Liver (tissue), 3 donors: ENCODE measurements around the gene CLOCK.

Experiments used
- EGR1 ChIP-seq, 2 donors: IDR thresholded peaks; 2 replicates each; pipeline ENCODE4 v1.6.1; 2016 to 2018; ENCODE audit warnings: antibody characterized with exemption in 2 of 2, low read depth in 2 of 2
- FOXA1 ChIP-seq: IDR thresholded peaks from 2 replicates; pipeline ENCODE4 v1.6.1; 2016; ENCODE audit warnings: antibody characterized with exemption
- FOXA2 ChIP-seq: IDR thresholded peaks from 2 replicates; pipeline ENCODE4 v1.6.1; 2016; ENCODE audit warnings: antibody characterized with exemption
- GABPA ChIP-seq, 2 donors: IDR thresholded peaks in 1 of 2; conservative IDR thresholded peaks in 1 of 2; 2 replicates each; pipeline ENCODE4 v1.6.1; 2016; ENCODE audit warnings: antibody characterized with exemption in 2 of 2, mild to moderate bottlenecking in 1 of 2, moderate library complexity in 1 of 2
- MAX ChIP-seq: IDR thresholded peaks from 2 replicates; pipeline ENCODE4 v1.6.1; 2016; ENCODE audit warnings: antibody characterized with exemption
- RAD21 ChIP-seq, 2 donors: IDR thresholded peaks; 2 replicates each; pipeline ENCODE4 v1.6.1; 2016; ENCODE audit warnings: antibody characterized with exemption in 2 of 2, mild to moderate bottlenecking in 2 of 2
- REST ChIP-seq: IDR thresholded peaks from 2 replicates; pipeline ENCODE4 v1.6.1; 2016; ENCODE audit warnings: antibody characterized with exemption, mild to moderate bottlenecking
- TAF1 ChIP-seq: conservative IDR thresholded peaks from 2 replicates; pipeline ENCODE4 v1.6.1; 2016; ENCODE audit warnings: antibody characterized with exemption, mild to moderate bottlenecking
- ZBTB33 ChIP-seq: IDR thresholded peaks from 2 replicates; pipeline ENCODE4 v1.6.1; 2016; ENCODE audit warnings: antibody characterized with exemption
- TF ChIP-seq, protein P1 (sequence below): fragments of 150-350 bp; IDR thresholded peaks from 2 replicates; pipeline ENCODE4 v1.5.1; 2017; ENCODE audit warnings: improper control_type of control experiment, low read depth, low read length; ENCODE audit not compliant: missing input control
- donor health status: healthy.
- donor health status: healthy.

GRCh38 chr4:55540271-55540670 is 6.4 kb downstream of the CLOCK start:
- TF ChIP-seq RAD21 (IDR thresholded peaks at IDR 0.05) (no peak), GABPA (IDR thresholded peaks at IDR 0.05 in 1 of 2, conservative IDR thresholded peaks at IDR 0.05 in 1 of 2) (no peak), EGR1 (IDR thresholded peaks at IDR 0.05; ENCODE audit: low read depth in 2 of 2) (no peak), MAX (no peak), FOXA1 (no peak), FOXA2 (no peak), REST (no peak), TAF1 (no peak), ZBTB33 (no peak)
- TF ChIP-seq, protein P1, sequence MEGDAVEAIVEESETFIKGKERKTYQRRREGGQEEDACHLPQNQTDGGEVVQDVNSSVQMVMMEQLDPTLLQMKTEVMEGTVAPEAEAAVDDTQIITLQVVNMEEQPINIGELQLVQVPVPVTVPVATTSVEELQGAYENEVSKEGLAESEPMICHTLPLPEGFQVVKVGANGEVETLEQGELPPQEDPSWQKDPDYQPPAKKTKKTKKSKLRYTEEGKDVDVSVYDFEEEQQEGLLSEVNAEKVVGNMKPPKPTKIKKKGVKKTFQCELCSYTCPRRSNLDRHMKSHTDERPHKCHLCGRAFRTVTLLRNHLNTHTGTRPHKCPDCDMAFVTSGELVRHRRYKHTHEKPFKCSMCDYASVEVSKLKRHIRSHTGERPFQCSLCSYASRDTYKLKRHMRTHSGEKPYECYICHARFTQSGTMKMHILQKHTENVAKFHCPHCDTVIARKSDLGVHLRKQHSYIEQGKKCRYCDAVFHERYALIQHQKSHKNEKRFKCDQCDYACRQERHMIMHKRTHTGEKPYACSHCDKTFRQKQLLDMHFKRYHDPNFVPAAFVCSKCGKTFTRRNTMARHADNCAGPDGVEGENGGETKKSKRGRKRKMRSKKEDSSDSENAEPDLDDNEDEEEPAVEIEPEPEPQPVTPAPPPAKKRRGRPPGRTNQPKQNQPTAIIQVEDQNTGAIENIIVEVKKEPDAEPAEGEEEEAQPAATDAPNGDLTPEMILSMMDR, result no peak
